Pulmonary artery endothelial cell (primary cell): ENCODE measurements around the gene BRF1. TPM values are rescaled to one million over a fixed set of nuclear protein-coding genes. Genes with fewer than 3 reads are reported as not detected.

Source experiments
- DNase-seq: peaks from one replicate; pipeline ENCODE4 v3.0.0-alpha.2; 2011; ENCODE audit warnings: low read depth, low spot score
- total RNA-seq: library from RNA; depleted of rRNA; stranded (reverse); fragments of >200 nt; gene quantifications from 2 replicates; pipeline ENCODE4 v1.2.3, GENCODE V29; 2014

Gene BRF1
- total RNA-seq, 1 donor from 2014 or later: 33.1 TPM

GRCh38 chr14:105197211-105197641, 103.6 kb downstream of the BRF1 start:
- no peak for DNase-seq

- DNase-seq: no peak
These were observed 104.4 kb downstream of the BRF1 start for GRCh38 chr14:105196265-105196960.

GRCh38 chr14:105195522-105196264, 105.1 kb downstream of the BRF1 start:
- DNase-seq: no peak

GRCh38 chr14:105195051-105195450, 105.8 kb downstream of the BRF1 start:
- DNase-seq: no peak

GRCh38 chr14:105193916-105194782, 106.7 kb downstream of the BRF1 start:
- DNase-seq: no peak

- peak; percentile 66 for DNase-seq
These were observed 107.7 kb downstream of the BRF1 start for GRCh38 chr14:105192866-105193731.

- no peak for DNase-seq
These were observed 112.8 kb downstream of the BRF1 start for GRCh38 chr14:105187935-105188524.

- no peak for DNase-seq
These were observed 113.7 kb downstream of the BRF1 start for GRCh38 chr14:105187116-105187515.

- no peak for DNase-seq
These were observed 114.8 kb downstream of the BRF1 start for GRCh38 chr14:105185973-105186372.

GRCh38 chr14:105185001-105185400, 115.8 kb downstream of the BRF1 start:
- DNase-seq: no peak

- no peak for DNase-seq
These were observed 116.3 kb downstream of the BRF1 start for GRCh38 chr14:105184461-105184860.

- DNase-seq: no peak
These were observed 118.3 kb downstream of the BRF1 start for GRCh38 chr14:105182296-105183020.

- no peak for DNase-seq
These were observed 119.1 kb downstream of the BRF1 start for GRCh38 chr14:105181549-105182295.

- DNase-seq: no peak
These were observed 119.9 kb downstream of the BRF1 start, which contains the start of gene NUDT14 for GRCh38 chr14:105180592-105181548. Gene NUDT14, minus strand, starts transcription at chr14:105181312. Its CDS starts 103 bp downstream, at chr14:105181209.

GRCh38 chr14:105179191-105179590, 121.6 kb downstream of the BRF1 start:
- no peak for DNase-seq

GRCh38 chr14:105178868-105179140, 122.0 kb downstream of the BRF1 start:
- DNase-seq: no peak

- DNase-seq: no peak
These were observed 122.5 kb downstream of the BRF1 start for GRCh38 chr14:105178069-105178867.
